DMS114 treated with DMSO at 0.1 percent for 48 hours (cell line): ENCODE data around the gene ADORA3.

ENCODE experiments used
- DNase-seq: peaks from one replicate; lab custom pipeline; 2025; ENCODE audit not compliant: unreplicated experiment; lab: John Stamatoyannopoulos, UW

ADORA3 gene

GRCh38 chr1:111476214-111476613 is 27.2 kb downstream of the ADORA3 start:
- no peak for DNase-seq

GRCh38 chr1:111475701-111476100 is 27.7 kb downstream of the ADORA3 start:
- no peak for DNase-seq

- DNase-seq, result no peak
These were observed 28.9 kb downstream of the ADORA3 start for GRCh38 chr1:111474521-111474920.

- no peak for DNase-seq
These were observed 29.3 kb downstream of the ADORA3 start for GRCh38 chr1:111474106-111474505.

- no peak for DNase-seq
These were observed 31.9 kb downstream of the ADORA3 start for GRCh38 chr1:111471538-111471937.

- DNase-seq, result no peak
These were observed 32.4 kb downstream of the ADORA3 start for GRCh38 chr1:111471012-111471411.

GRCh38 chr1:111470596-111470995 is 32.8 kb downstream of the ADORA3 start:
- no peak for DNase-seq

GRCh38 chr1:111469539-111469938 is 33.9 kb downstream of the ADORA3 start:
- DNase-seq, result no peak

GRCh38 chr1:111468717-111469100 is 34.7 kb downstream of the ADORA3 start:
- DNase-seq, result no peak

GRCh38 chr1:111467865-111468716 is 35.3 kb downstream of the ADORA3 start:
- no peak for DNase-seq

- no peak for DNase-seq
These were observed 37.0 kb downstream of the ADORA3 start for GRCh38 chr1:111466480-111466879.

GRCh38 chr1:111465754-111466153 is 37.7 kb downstream of the ADORA3 start:
- no peak for DNase-seq

GRCh38 chr1:111463029-111463683 is 40.3 kb downstream of the ADORA3 start:
- DNase-seq, result no peak

GRCh38 chr1:111462370-111463028 is 40.9 kb downstream of the ADORA3 start:
- no peak for DNase-seq

GRCh38 chr1:111461765-111462164 is 41.7 kb downstream of the ADORA3 start:
- DNase-seq, result no peak

- no peak for DNase-seq
These were observed 47.8 kb downstream of the ADORA3 start for GRCh38 chr1:111455642-111456031.

GRCh38 chr1:111454859-111455641 is 48.4 kb downstream of the ADORA3 start:
- no peak for DNase-seq

GRCh38 chr1:111453706-111454105 is 49.7 kb downstream of the ADORA3 start:
- DNase-seq, result no peak

GRCh38 chr1:111452581-111452980 is 50.9 kb downstream of the ADORA3 start:
- no peak for DNase-seq

- no peak for DNase-seq
These were observed 53.2 kb downstream of the ADORA3 start for GRCh38 chr1:111450185-111450584.

- DNase-seq, result no peak
These were observed 53.8 kb downstream of the ADORA3 start for GRCh38 chr1:111449703-111450017.
